A549 (cell line): ENCODE data around the gene NPAS1. TPM values are rescaled to one million over a fixed set of nuclear protein-coding genes. Genes with fewer than 3 reads are reported as not detected.
A peak's percentile ranks its signal among the peaks of the same experiment; 100 is the strongest.

Source experiments
- ATAC-seq, 2 experiments: fragments of 200-7000 bp in 1 of 2; fragments of >200 bp in 1 of 2; cut with Nextera tagmentation in 1 of 2; cut with Tn5 transposase in 1 of 2; 3 replicates each; pipeline versions ENCODE4 v1.8.0 to v1.9.1; 2018 to 2020; ENCODE audit warnings: mild to moderate bottlenecking in 1 of 2, moderate library complexity in 1 of 2
- CTCF ChIA-PET: fragments of 300-600 bp; sonication (Branson Sonifier 250); formaldehyde crosslinking; extraction: SDS; loops from one replicate; lab custom pipeline; 2021; ENCODE audit warnings: antibody characterized with exemption, inconsistent platforms; lab: Yijun Ruan, JAX
- POLR2A ChIA-PET: fragments of 350-600 bp; formaldehyde crosslinking; extraction: SDS; loops from one replicate; lab custom pipeline; 2021; ENCODE audit warnings: antibody characterized with exemption, inconsistent platforms; lab: Yijun Ruan, JAX
- DNase-seq, 2 experiments: peaks; one replicate each; pipeline versions ENCODE4 v3.0.0 to v3.0.0-alpha.2; 2011 to 2016; ENCODE audit warnings: low read depth in 1 of 2, low spot score in 1 of 2
- FAIRE-seq: peaks from 2 replicates; lab custom pipeline; 2011; peaks lifted over from hg19 to GRCh38; lab: Jason Lieb, UNC
- H3K27ac ChIP-seq, 2 experiments: fragments of >200 bp; sonication (Bioruptor Twin); formaldehyde crosslinking; 3 replicates each; pipeline ENCODE4 v1.5.1; 2016 to 2017
- H3K4me1 ChIP-seq: fragments of >200 bp; sonication (Bioruptor Twin); formaldehyde crosslinking; 3 replicates; pipeline ENCODE4 v1.6.1; 2016
- H3K4me2 ChIP-seq: fragments of >200 bp; sonication (Bioruptor Twin); formaldehyde crosslinking; 3 replicates; pipeline ENCODE4 v1.6.1; 2016
- H3K4me3 ChIP-seq: fragments of >200 bp; sonication (Bioruptor Twin); formaldehyde crosslinking; 3 replicates; pipeline ENCODE4 v1.5.1; 2016
- H3K9me3 ChIP-seq: fragments of >200 bp; sonication (Bioruptor Twin); formaldehyde crosslinking; 3 replicates; pipeline ENCODE4 v1.6.1; 2016
- BCL3 ChIP-seq: fragments of >200 bp; sonication (Bioruptor Twin); formaldehyde crosslinking; IDR thresholded peaks from 3 replicates; pipeline ENCODE4 v1.6.1; 2016
- BHLHE40 ChIP-seq: IDR thresholded peaks from 2 replicates; pipeline ENCODE4 v1.6.1; 2012; ENCODE audit warnings: low read depth, low read length, inconsistent platforms
- CBX2 ChIP-seq: fragments of 200-600 bp; sonication (generic); IDR thresholded peaks from 2 replicates; pipeline ENCODE4 v1.6.1; 2016; ENCODE audit warnings: low read depth, mild to moderate bottlenecking, borderline replicate concordance
- CEBPB ChIP-seq, 2 experiments: fragments of >200 bp in 1 of 2; sonication (Bioruptor Twin) in 1 of 2; formaldehyde crosslinking in 1 of 2; IDR thresholded peaks; 2 replicates each; pipeline ENCODE4 v1.6.1; 2012 to 2016
- E2F6 ChIP-seq: IDR thresholded peaks from 2 replicates; pipeline ENCODE4 v1.6.1; 2012; ENCODE audit warnings: low read depth, borderline replicate concordance
- EHF ChIP-seq: fragments of 250-450 bp; sonication (Bioruptor Pico); IDR thresholded peaks from 2 replicates; pipeline ENCODE4 v1.5.0; 2020; ENCODE audit warnings: mild to moderate bottlenecking
- EHMT2 ChIP-seq: fragments of 200-600 bp; sonication (generic); IDR thresholded peaks from 2 replicates; pipeline ENCODE4 v1.6.1; 2016; ENCODE audit warnings: antibody characterized with exemption, low read depth, mild to moderate bottlenecking, moderate library complexity
- GATA3 ChIP-seq: IDR thresholded peaks from 2 replicates; pipeline ENCODE4 v1.6.1; 2012; ENCODE audit warnings: borderline replicate concordance
- HOXB13 ChIP-seq: fragments of 250-450 bp; sonication (Bioruptor Pico); IDR thresholded peaks from 2 replicates; pipeline ENCODE4 v1.5.0; 2020; ENCODE audit warnings: low read depth, mild to moderate bottlenecking, moderate library complexity
- JUN ChIP-seq, 2 experiments: fragments of >200 bp; sonication (Bioruptor Twin); formaldehyde crosslinking; IDR thresholded peaks; 2 replicates in 1 of 2; 3 replicates in 1 of 2; pipeline ENCODE4 v1.6.1; 2016 to 2017
- JUNB ChIP-seq: fragments of >200 bp; sonication (Bioruptor Twin); formaldehyde crosslinking; IDR thresholded peaks from 2 replicates; pipeline ENCODE4 v1.6.1; 2016
- MAZ ChIP-seq: fragments of 150-350 bp; IDR thresholded peaks from 2 replicates; pipeline ENCODE4 v1.6.1; 2014; ENCODE audit warnings: antibody characterized with exemption, low read depth, low read length, borderline replicate concordance
- NPAS2 ChIP-seq: fragments of 250-450 bp; sonication (Bioruptor Pico); IDR thresholded peaks from 2 replicates; pipeline ENCODE4 v1.8.0; 2022; ENCODE audit warnings: mild to moderate bottlenecking, moderate library complexity, borderline replicate concordance
- PHF8 ChIP-seq: fragments of 200-600 bp; sonication (generic); IDR thresholded peaks from 2 replicates; pipeline ENCODE4 v1.6.1; 2016; ENCODE audit warnings: low read depth, mild to moderate bottlenecking, antibody characterized with exemption, moderate library complexity, borderline replicate concordance
- POLR2A ChIP-seq: IDR thresholded peaks from 2 replicates; pipeline ENCODE4 v1.6.1; 2012; ENCODE audit warnings: mild to moderate bottlenecking, low read length
- RAD21 ChIP-seq, 2 experiments: fragments of >200 bp in 1 of 2; sonication (Bioruptor Twin) in 1 of 2; formaldehyde crosslinking in 1 of 2; IDR thresholded peaks in 1 of 2; conservative IDR thresholded peaks in 1 of 2; 2 replicates in 1 of 2; 3 replicates in 1 of 2; pipeline ENCODE4 v1.6.1; 2012 to 2018; ENCODE audit warnings: inconsistent platforms in 1 of 2
- RCOR1 ChIP-seq: fragments of 150-350 bp; IDR thresholded peaks from 2 replicates; pipeline ENCODE4 v1.6.1; 2014; ENCODE audit warnings: antibody characterized with exemption, low read length, low read depth
- RNF2 ChIP-seq: fragments of 200-600 bp; sonication (generic); IDR thresholded peaks from 2 replicates; pipeline ENCODE4 v1.6.1; 2016; ENCODE audit warnings: low read depth, mild to moderate bottlenecking, antibody characterized with exemption, moderate library complexity, borderline replicate concordance
- SMC3 ChIP-seq: fragments of >200 bp; sonication (Bioruptor Twin); formaldehyde crosslinking; IDR thresholded peaks from 3 replicates; pipeline ENCODE4 v1.6.1; 2018; ENCODE audit warnings: inconsistent platforms
- TFCP2L1 ChIP-seq: fragments of 250-450 bp; sonication (Bioruptor Pico); IDR thresholded peaks from 2 replicates; pipeline ENCODE4 v1.5.0; 2021; ENCODE audit warnings: mild to moderate bottlenecking
- ZFP36 ChIP-seq: fragments of 450-650 bp; IDR thresholded peaks from 2 replicates; pipeline ENCODE4 v1.6.1; 2014; ENCODE audit warnings: borderline replicate concordance; ENCODE audit not compliant: partially characterized antibody
- ZNF302 ChIP-seq: fragments of 250-450 bp; sonication (Bioruptor Pico); IDR thresholded peaks from 2 replicates; pipeline ENCODE4 v1.9.0; 2021; ENCODE audit warnings: inconsistent platforms, mild to moderate bottlenecking, moderate library complexity
- WGBS: methylation state at CpG from one replicate; pipeline ENCODE4 v1.1.6; 2017; ENCODE audit errors: missing lambda C conversion rate; 5-methylcytosine and 5-hydroxymethylcytosine counted together
- polyA plus RNA-seq, 4 experiments: library from polyadenylated mRNA; depleted of rRNA in 3 of 4; stranded (reverse); fragments of >200 nt; fragmentation: RNase III in 1 of 4; extraction: RNeasy Plus Mini Kit Qiagen cat#74134 plus additional on column Dnase treatment in 1 of 4; gene quantifications; 2 replicates in 3 of 4; 3 replicates in 1 of 4; pipeline ENCODE4 v1.2.3, GENCODE V29; 2011 to 2017
- TF ChIP-seq, protein P1 (sequence below): fragments of >200 bp; sonication (Bioruptor Twin); formaldehyde crosslinking; IDR thresholded peaks from 2 replicates; pipeline ENCODE4 v1.6.1; 2016
- TF ChIP-seq, protein P2 (sequence below): fragments of >200 bp; sonication (Bioruptor Twin); formaldehyde crosslinking; IDR thresholded peaks from 3 replicates; pipeline ENCODE4 v1.5.1; 2016
- TF ChIP-seq, protein P3 (sequence below): IDR thresholded peaks from 2 replicates; pipeline ENCODE4 v1.6.1; 2012

The NPAS1 gene
- polyA plus RNA-seq, 2 of the 4 experiments (the other 2 are of a cell fraction) = 1.5 to 2.3 TPM

DNA sequence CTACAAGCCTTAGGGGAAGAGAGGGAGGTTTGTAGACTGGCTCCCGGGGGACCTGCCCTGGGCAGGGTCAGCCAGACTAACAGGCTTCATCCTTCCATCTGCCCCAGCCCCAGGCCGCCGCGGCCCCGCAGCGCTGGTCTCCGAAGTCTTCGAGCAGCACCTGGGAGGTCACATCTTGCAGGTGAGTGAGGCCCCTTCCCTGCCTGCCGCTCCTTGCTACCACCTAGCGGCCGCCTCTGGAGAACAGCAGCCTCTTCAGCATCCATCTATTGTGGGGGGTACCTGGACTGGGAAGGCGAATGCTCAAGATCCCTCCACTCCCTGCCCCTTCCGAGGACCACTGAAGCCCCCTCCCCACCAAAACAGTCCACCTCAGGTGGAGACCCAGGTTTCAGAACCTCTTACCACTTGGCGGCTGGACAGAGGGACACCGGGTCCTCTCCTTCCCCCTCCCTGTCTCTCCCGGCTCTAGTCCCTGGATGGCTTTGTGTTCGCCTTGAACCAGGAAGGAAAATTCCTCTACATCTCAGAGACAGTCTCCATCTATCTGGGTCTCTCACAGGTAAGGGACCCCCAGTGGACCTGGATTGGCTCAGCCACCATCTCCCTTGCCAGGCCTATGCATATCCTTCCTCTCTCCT is 12.7 kb downstream of the NPAS1 start:
- H3K4me1 ChIP-seq = peaks cover 15% of the 10 kb centered on the region
- no peak overlapping the region for H3K4me3 ChIP-seq
- H3K4me2 ChIP-seq = peak overlapping the region; percentile 36; the same call in 2 of the 3 replicates
- ATAC-seq (peak; percentile 62 to 66), DNase-seq (peak; percentile 67 to 88), FAIRE-seq (no peak)
- no peak overlapping the region for H3K27ac ChIP-seq
- WGBS = 20% methylated on average over 16 of the region's 17 CpGs
- H3K9me3 ChIP-seq = no peaks in the 10 kb centered on the region
- TF ChIP-seq, protein P1, sequence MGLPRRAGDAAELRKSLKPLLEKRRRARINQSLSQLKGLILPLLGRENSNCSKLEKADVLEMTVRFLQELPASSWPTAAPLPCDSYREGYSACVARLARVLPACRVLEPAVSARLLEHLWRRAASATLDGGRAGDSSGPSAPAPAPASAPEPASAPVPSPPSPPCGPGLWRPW = no peak
- TF ChIP-seq, protein P2, sequence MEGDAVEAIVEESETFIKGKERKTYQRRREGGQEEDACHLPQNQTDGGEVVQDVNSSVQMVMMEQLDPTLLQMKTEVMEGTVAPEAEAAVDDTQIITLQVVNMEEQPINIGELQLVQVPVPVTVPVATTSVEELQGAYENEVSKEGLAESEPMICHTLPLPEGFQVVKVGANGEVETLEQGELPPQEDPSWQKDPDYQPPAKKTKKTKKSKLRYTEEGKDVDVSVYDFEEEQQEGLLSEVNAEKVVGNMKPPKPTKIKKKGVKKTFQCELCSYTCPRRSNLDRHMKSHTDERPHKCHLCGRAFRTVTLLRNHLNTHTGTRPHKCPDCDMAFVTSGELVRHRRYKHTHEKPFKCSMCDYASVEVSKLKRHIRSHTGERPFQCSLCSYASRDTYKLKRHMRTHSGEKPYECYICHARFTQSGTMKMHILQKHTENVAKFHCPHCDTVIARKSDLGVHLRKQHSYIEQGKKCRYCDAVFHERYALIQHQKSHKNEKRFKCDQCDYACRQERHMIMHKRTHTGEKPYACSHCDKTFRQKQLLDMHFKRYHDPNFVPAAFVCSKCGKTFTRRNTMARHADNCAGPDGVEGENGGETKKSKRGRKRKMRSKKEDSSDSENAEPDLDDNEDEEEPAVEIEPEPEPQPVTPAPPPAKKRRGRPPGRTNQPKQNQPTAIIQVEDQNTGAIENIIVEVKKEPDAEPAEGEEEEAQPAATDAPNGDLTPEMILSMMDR = peak; percentile 91
- TF ChIP-seq CBX2 (no peak), RAD21 (conservative IDR thresholded peaks at IDR 0.05 in 1 of 2, IDR thresholded peaks at IDR 0.05 in 1 of 2) (peak; percentile 67 to 70), SMC3 (peak; percentile 79)
- POLR2A ChIA-PET = interaction anchor here (1.0 kb wide), 1 partner anchor 224 kb away, joined by 8 read pairs; the partner anchor contains the start of gene CCDC9
- CTCF ChIA-PET = interaction anchor here (0.8 to 11.2 kb wide), 7 partner anchors 10 to 212 kb away, joined by 3 to 127 read pairs (median 5); partner anchors contain the start of gene NPAS1

DNA sequence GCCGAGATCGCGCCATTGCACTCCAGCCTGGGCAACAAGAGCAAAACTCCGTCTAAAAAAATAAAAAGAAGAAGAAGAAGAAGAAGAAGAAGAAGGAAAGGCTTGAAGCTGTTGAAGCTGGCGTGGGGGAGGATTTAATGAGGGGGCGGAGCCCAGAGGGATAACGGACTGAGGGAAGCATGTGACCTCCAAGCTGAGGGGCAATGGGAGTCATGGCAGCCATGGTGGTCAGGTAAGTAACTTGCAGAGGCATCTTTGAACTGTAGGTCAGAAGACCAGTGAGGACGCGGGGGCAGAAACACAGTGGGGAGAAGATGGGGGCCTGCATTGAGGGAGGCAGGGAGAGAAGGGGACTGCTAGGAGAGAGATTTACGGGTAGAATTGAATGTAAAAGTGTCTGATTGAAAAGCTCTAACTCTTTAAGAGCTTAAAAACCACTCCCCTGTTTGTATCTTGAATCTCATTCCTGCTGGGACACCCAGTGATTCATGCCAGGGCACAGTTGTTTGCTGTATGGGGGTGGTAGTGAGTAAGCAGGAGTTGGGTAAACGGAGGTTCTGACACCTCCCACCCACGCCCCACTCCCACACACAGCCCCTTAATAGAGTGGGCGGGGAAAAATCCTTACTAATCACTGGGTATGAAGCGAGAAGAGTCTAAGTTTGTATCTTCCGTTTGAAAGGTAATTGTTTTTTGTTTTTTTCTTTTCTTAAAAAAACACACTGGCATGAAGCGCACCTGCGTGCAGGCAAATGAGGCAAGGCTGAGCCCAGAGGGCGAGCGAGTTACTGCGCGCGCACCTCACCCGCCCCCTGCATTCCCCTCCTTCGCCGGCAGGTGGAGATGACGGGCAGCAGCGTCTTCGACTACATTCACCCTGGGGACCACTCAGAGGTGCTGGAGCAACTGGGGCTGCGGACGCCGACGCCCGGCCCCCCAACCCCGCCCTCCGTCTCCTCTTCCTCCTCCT is 15.8 kb downstream of the NPAS1 start:
- ChIA-PET POLR2A (interaction anchor here (0.9 to 3.1 kb wide), 6 partner anchors 10 to 221 kb away, joined by 3 to 18 read pairs (median 4); partner anchors contain the start of genes SAE1 and ZC3H4), CTCF (interaction anchor here (0.6 to 11.2 kb wide), 40 partner anchors 9 to 307 kb away, joined by 3 to 127 read pairs (median 6); partner anchors contain the start of genes NPAS1 and ZC3H4)
- ATAC-seq (peak; percentile 81 to 89), FAIRE-seq (peak; percentile 59), DNase-seq (peak; percentile 92 to 99)
- WGBS = 12% methylated on average over 35 of the region's 35 CpGs
- Histone ChIP-seq H3K27ac (peak overlapping the region; percentile 89), H3K4me3 (peak overlapping the region; percentile 52), H3K9me3 (no peaks in the 10 kb centered on the region), H3K4me2 (peak overlapping the region; percentile 94), H3K4me1 (peaks cover 17% of the 10 kb centered on the region)
- TF ChIP-seq RAD21 (conservative IDR thresholded peaks at IDR 0.05 in 1 of 2, IDR thresholded peaks at IDR 0.05 in 1 of 2) = peak; percentile 64 to 78
- TF ChIP-seq E2F6 = peak; percentile 25; the same call in 1 of the 2 replicates
- TF ChIP-seq BHLHE40 = no peak
- 0 out of 2 replicates have a peak, but pooled peaks have one; percentile 25 for TF ChIP-seq MAZ
- no peak for TF ChIP-seq PHF8
- TF ChIP-seq BCL3 = 0 out of 3 replicates have a peak, but pooled peaks have one; percentile 44
- peak; percentile 36 for TF ChIP-seq POLR2A
- 0 out of 2 replicates have a peak, but pooled peaks have one; percentile 10 for TF ChIP-seq GATA3
- TF ChIP-seq NPAS2 (CRISPR knock-in tag) = no peak
- TF ChIP-seq, protein P3, sequence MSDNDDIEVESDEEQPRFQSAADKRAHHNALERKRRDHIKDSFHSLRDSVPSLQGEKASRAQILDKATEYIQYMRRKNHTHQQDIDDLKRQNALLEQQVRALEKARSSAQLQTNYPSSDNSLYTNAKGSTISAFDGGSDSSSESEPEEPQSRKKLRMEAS = peak; percentile 73
- TF ChIP-seq ZNF302 (CRISPR knock-in tag) = no peak
- no peak for TF ChIP-seq EHF
- peak; percentile 78 for TF ChIP-seq SMC3
- TF ChIP-seq, protein P2 = peak; percentile 81
- TF ChIP-seq TFCP2L1 (CRISPR knock-in tag) = 0 out of 2 replicates have a peak, but pooled peaks have one; percentile 15
- TF ChIP-seq HOXB13 (CRISPR knock-in tag) = no peak
- TF ChIP-seq CEBPB (IDR thresholded peaks at IDR 0.05) = 0 out of 4 replicates have a peak, but pooled peaks of 1 of the 2 experiments have one; percentile 15
- TF ChIP-seq EHMT2 = no peak
- TF ChIP-seq RNF2 = no peak
- peak; percentile 49; the same call in 1 of the 2 replicates for TF ChIP-seq JUNB
- TF ChIP-seq JUN (IDR thresholded peaks at IDR 0.05) = peak; percentile 36 to 59; a peak in 3 of 5 replicates
- 0 out of 2 replicates have a peak, but pooled peaks have one; percentile 2 for TF ChIP-seq RCOR1
- TF ChIP-seq ZFP36 = no peak
